Ascending aorta (tissue), 2 donors: ENCODE measurements around the gene PNKD. TPM values are rescaled to one million over a fixed set of nuclear protein-coding genes. Genes with fewer than 3 reads are reported as not detected.

Experiments
- DNase-seq, 2 donors: peaks; one replicate each; pipeline ENCODE4 v3.0.0-alpha.2; 2019; ENCODE audit warnings: low spot score in 2 of 2
- H3K27ac ChIP-seq, 2 donors: fragments of 200-600 bp; sonication (generic); one replicate each; pipeline ENCODE4 v1.5.1; 2016 to 2017; ENCODE audit warnings: mild to moderate bottlenecking in 1 of 2
- H3K27me3 ChIP-seq: fragments of 200-600 bp; sonication (generic); one replicate; pipeline ENCODE4 v1.5.1; 2017
- H3K36me3 ChIP-seq, 2 donors: fragments of 200-600 bp; sonication (generic); one replicate each; pipeline ENCODE4 v1.5.1; 2016
- H3K4me1 ChIP-seq, 2 donors: fragments of 200-600 bp; sonication (generic); one replicate each; pipeline ENCODE4 v1.5.1; 2016 to 2017; ENCODE audit warnings: mild to moderate bottlenecking in 1 of 2
- H3K4me3 ChIP-seq, 2 donors: fragments of 200-600 bp; sonication (generic); one replicate each; pipeline ENCODE4 v1.5.1; 2016 to 2017; ENCODE audit warnings: mild to moderate bottlenecking in 1 of 2
- H3K9me3 ChIP-seq, 2 donors: fragments of 200-600 bp; sonication (generic); one replicate each; pipeline ENCODE4 v1.5.1; 2016
- CTCF ChIP-seq, 3 experiments: fragments of 200-600 bp in 2 of 3; fragments of 450-650 bp in 1 of 3; sonication (generic) in 2 of 3; IDR thresholded peaks; one replicate each; pipeline ENCODE4 v1.5.1; 2016 to 2019; ENCODE audit warnings: antibody characterized with exemption in 3 of 3, mild to moderate bottlenecking in 1 of 3, moderate library complexity in 1 of 3
- intact Hi-C: fragments of 100-400 bp; cut with DNase I; formaldehyde crosslinking; loops from one replicate; pipeline ENCODE4 v1.15.1; 2023
- total RNA-seq: library from RNA; depleted of rRNA; stranded (reverse); fragments of >200 nt; gene quantifications from one replicate; pipeline ENCODE4 v1.1.0, GENCODE V29; 2016

The PNKD gene
- total RNA-seq, 1 donor from 2014 or later: 45.8 TPM

GRCh38 chr2:218371983-218372350 is 101.6 kb downstream of the PNKD start:
- intact Hi-C loops: no loop called here
- H3K9me3 ChIP-seq: no peaks in the 10 kb centered on the region
- no peak overlapping the region for H3K4me3 ChIP-seq
- H3K27ac ChIP-seq: peak overlapping the region; percentile 52 to 71
- no peak for TF ChIP-seq CTCF (IDR thresholded peaks at IDR 0.05)
- peaks cover 0 to 16% of the 10 kb centered on the region in 2 donors for H3K4me1 ChIP-seq
- H3K27me3 ChIP-seq: no peaks in the 10 kb centered on the region
- no peaks in the 10 kb centered on the region for H3K36me3 ChIP-seq
- no peak for DNase-seq

GRCh38 chr2:218374795-218375194 is 104.5 kb downstream of the PNKD start:
- no peaks in the 10 kb centered on the region for H3K36me3 ChIP-seq
- H3K4me1 ChIP-seq: peaks cover 0 to 4% of the 10 kb centered on the region in 2 donors
- intact Hi-C loops: no loop called here
- no peak for DNase-seq
- H3K27me3 ChIP-seq: no peaks in the 10 kb centered on the region
- TF ChIP-seq CTCF (IDR thresholded peaks at IDR 0.05): no peak
- H3K4me3 ChIP-seq: no peak overlapping the region
- H3K9me3 ChIP-seq: no peaks in the 10 kb centered on the region
- no peak overlapping the region for H3K27ac ChIP-seq

GRCh38 chr2:218375212-218375611 is 104.9 kb downstream of the PNKD start:
- Histone ChIP-seq H3K4me1 (no peaks in the 10 kb centered on the region), H3K27ac (no peak overlapping the region), H3K27me3 (no peaks in the 10 kb centered on the region), H3K9me3 (no peaks in the 10 kb centered on the region), H3K4me3 (no peak overlapping the region), H3K36me3 (no peaks in the 10 kb centered on the region)
- TF ChIP-seq CTCF (IDR thresholded peaks at IDR 0.05): no peak
- no peak for DNase-seq
- intact Hi-C loops: no loop called here

GRCh38 chr2:218378053-218378452 is 107.7 kb downstream of the PNKD start:
- intact Hi-C loops: no loop called here
- no peaks in the 10 kb centered on the region for H3K9me3 ChIP-seq
- H3K4me3 ChIP-seq: no peak overlapping the region
- H3K36me3 ChIP-seq: no peaks in the 10 kb centered on the region
- DNase-seq: no peak
- TF ChIP-seq CTCF (IDR thresholded peaks at IDR 0.05): no peak
- no peak overlapping the region for H3K27ac ChIP-seq
- no peaks in the 10 kb centered on the region for H3K4me1 ChIP-seq
- no peaks in the 10 kb centered on the region for H3K27me3 ChIP-seq

GRCh38 chr2:218381916-218382366 is 111.6 kb downstream of the PNKD start, which contains the start of gene SLC11A1:
Gene SLC11A1, plus strand, starts transcription at chr2:218382273. Its CDS starts 96 bp downstream, at chr2:218382369.
- Histone ChIP-seq H3K4me3 (peak within 1 kb of the TSS in 1 of 2 donors; percentile 33), H3K27ac (peak within 1 kb of the TSS in 1 of 2 donors; percentile 24)

More at GRCh38 chr2:218381916-218382366, 111.6 kb downstream of the PNKD start, which contains the start of gene SLC11A1:
- Histone ChIP-seq H3K9me3 (no peaks in the 10 kb centered on the region), H3K27me3 (no peaks in the 10 kb centered on the region), H3K36me3 (no peaks in the 10 kb centered on the region), H3K4me1 (no peaks in the 10 kb centered on the region)
- DNase-seq: peak in 1 of 2 donors; percentile 82
- intact Hi-C loops: no loop called here
- TF ChIP-seq CTCF (IDR thresholded peaks at IDR 0.05): no peak
